ENCODE measurements around the gene HSD17B7. TPM values are rescaled to one million over a fixed set of nuclear protein-coding genes. Genes with fewer than 3 reads are reported as not detected.
A peak's percentile ranks its signal among the peaks of the same experiment; 100 is the strongest.

Gene HSD17B7
- total RNA-seq, 6 donors from 2014 or later = 23.0 to 53.6 (median 33.7) TPM

GRCh38 chr1:162846256-162847212, 56.0 kb downstream of the HSD17B7 start:
- H3K9me3 ChIP-seq = no peaks in the 10 kb centered on the region
- no peak for DNase-seq
- no peak overlapping the region for H3K4me3 ChIP-seq
- no peak overlapping the region for H3K27ac ChIP-seq
- ATAC-seq (ENCODE audit: low FRiP score in 2 of 2) = no peak
- 86 to 91% methylated on average over 16 of the region's 16 CpGs for WGBS, 2 donors
- no peak for TF ChIP-seq EP300 (IDR thresholded peaks at IDR 0.05)
- TF ChIP-seq POLR2A (IDR thresholded peaks at IDR 0.05) = no peak
- no peak for TF ChIP-seq POLR2AphosphoS5 (IDR thresholded peaks at IDR 0.05)
- TF ChIP-seq, protein P1, sequence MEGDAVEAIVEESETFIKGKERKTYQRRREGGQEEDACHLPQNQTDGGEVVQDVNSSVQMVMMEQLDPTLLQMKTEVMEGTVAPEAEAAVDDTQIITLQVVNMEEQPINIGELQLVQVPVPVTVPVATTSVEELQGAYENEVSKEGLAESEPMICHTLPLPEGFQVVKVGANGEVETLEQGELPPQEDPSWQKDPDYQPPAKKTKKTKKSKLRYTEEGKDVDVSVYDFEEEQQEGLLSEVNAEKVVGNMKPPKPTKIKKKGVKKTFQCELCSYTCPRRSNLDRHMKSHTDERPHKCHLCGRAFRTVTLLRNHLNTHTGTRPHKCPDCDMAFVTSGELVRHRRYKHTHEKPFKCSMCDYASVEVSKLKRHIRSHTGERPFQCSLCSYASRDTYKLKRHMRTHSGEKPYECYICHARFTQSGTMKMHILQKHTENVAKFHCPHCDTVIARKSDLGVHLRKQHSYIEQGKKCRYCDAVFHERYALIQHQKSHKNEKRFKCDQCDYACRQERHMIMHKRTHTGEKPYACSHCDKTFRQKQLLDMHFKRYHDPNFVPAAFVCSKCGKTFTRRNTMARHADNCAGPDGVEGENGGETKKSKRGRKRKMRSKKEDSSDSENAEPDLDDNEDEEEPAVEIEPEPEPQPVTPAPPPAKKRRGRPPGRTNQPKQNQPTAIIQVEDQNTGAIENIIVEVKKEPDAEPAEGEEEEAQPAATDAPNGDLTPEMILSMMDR (IDR thresholded peaks at IDR 0.05) = no peak
- no peaks in the 10 kb centered on the region for H3K36me3 ChIP-seq
- no peaks in the 10 kb centered on the region for H3K4me1 ChIP-seq
- H3K27me3 ChIP-seq = no peaks in the 10 kb centered on the region

GRCh38 chr1:162847839-162848453, 57.4 kb downstream of the HSD17B7 start:
- 10 to 12% methylated on average over 3 of the region's 3 CpGs for WGBS, 2 donors
- peak in 1 of 2 donors; percentile 76 for ATAC-seq (ENCODE audit: low FRiP score in 2 of 2)
- no peak for TF ChIP-seq POLR2AphosphoS5 (IDR thresholded peaks at IDR 0.05)
- TF ChIP-seq EP300 (IDR thresholded peaks at IDR 0.05) = no peak
- TF ChIP-seq, protein P1 (IDR thresholded peaks at IDR 0.05) = peak; percentile 63 to 95 (median 76)

DNA sequence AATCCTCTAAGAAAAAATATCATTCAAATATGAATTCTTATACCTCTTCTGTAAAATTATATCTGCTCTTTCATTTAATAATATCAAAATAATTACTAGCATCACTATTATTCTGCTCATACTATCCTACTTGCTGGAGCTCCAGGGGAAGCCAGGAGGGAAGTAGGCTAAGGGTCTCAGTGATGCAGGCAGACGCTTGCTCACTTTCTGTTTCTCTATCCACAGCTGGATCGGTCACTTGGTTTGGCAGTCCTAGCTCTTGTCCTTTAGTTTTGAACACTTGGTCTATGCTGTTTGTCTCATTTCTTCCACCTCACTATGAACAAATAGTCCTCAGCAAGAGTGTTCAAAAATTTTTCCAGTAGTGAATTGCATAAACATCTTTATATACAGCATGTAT, 59.2 kb downstream of the HSD17B7 start:
- H3K27me3 ChIP-seq = no peaks in the 10 kb centered on the region
- ATAC-seq (ENCODE audit: low FRiP score in 2 of 2) (no peak), DNase-seq (no peak)
- TF ChIP-seq POLR2A (IDR thresholded peaks at IDR 0.05) = no peak
- TF ChIP-seq, protein P1 (IDR thresholded peaks at IDR 0.05) = no peak
- TF ChIP-seq EP300 (IDR thresholded peaks at IDR 0.05) = no peak
- TF ChIP-seq POLR2AphosphoS5 (IDR thresholded peaks at IDR 0.05) = no peak
- no peaks in the 10 kb centered on the region for H3K36me3 ChIP-seq
- 69 to 74% methylated on average over 2 of the region's 2 CpGs for WGBS, 2 donors
- no peak overlapping the region for H3K4me3 ChIP-seq
- H3K4me1 ChIP-seq = peaks cover 0 to 3% (median 0%) of the 10 kb centered on the region in 4 donors
- no peaks in the 10 kb centered on the region for H3K9me3 ChIP-seq
- H3K27ac ChIP-seq = no peak overlapping the region

More at GRCh38 chr1:162847839-162848453, 57.4 kb downstream of the HSD17B7 start:
- H3K36me3 ChIP-seq = no peaks in the 10 kb centered on the region
- H3K27ac ChIP-seq = no peak overlapping the region
- H3K4me1 ChIP-seq = no peaks in the 10 kb centered on the region
- no peaks in the 10 kb centered on the region for H3K27me3 ChIP-seq
- no peak overlapping the region for H3K4me3 ChIP-seq
- peak in 1 of 2 donors; percentile 76 for DNase-seq
- H3K9me3 ChIP-seq = no peaks in the 10 kb centered on the region

GRCh38 chr1:162851341-162851740, 60.8 kb downstream of the HSD17B7 start:
- 89 to 100% methylated on average over 1 of the region's 1 CpG for WGBS, 2 donors
- no peak for DNase-seq
- H3K36me3 ChIP-seq = no peaks in the 10 kb centered on the region
- TF ChIP-seq EP300 (IDR thresholded peaks at IDR 0.05) = no peak
- H3K9me3 ChIP-seq = no peaks in the 10 kb centered on the region
- H3K27ac ChIP-seq = no peak overlapping the region
- H3K4me3 ChIP-seq = no peak overlapping the region
- peaks cover 0 to 3% (median 0%) of the 10 kb centered on the region in 4 donors for H3K4me1 ChIP-seq
- ATAC-seq (ENCODE audit: low FRiP score in 2 of 2) = no peak
- H3K27me3 ChIP-seq = no peaks in the 10 kb centered on the region

DNA sequence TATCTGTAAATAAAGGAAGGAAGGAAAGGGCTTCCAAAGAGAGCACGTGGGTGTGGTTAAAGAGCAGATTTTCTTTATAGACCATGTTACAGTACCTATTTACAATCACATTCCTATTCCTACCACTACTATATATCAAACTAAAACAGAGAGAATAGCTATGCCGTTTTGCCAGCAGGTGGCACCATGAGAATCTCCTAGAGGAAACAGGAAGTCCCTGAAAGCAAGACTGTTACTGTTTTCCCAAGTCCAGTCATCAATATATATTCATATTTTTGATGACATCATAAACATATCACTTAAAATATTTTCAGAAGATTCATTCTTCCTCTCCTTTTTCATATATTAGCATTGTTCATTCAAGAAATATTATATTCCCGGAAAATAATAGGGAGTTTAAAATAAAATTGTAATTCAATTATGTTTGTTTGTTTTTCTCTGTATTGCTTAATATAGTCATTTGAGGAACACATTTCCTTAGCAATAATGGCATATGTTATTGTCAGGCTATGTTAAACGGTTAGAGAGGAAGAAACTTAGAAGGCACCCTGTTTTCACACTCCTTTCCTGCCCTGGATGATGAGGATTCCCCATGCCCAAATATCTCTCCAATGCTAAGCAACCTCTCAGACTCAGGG, 63.9 kb downstream of the HSD17B7 start:
- no peaks in the 10 kb centered on the region for H3K9me3 ChIP-seq
- TF ChIP-seq POLR2AphosphoS5 (IDR thresholded peaks at IDR 0.05) (no peak), POLR2A (IDR thresholded peaks at IDR 0.05) (no peak), EP300 (IDR thresholded peaks at IDR 0.05) (no peak)
- TF ChIP-seq, protein P1 (IDR thresholded peaks at IDR 0.05) = peak; percentile 30 to 74 (median 60)
- WGBS, 2 donors = 24 to 28% methylated on average over 4 of the region's 4 CpGs
- DNase-seq = peak in 1 of 2 donors; percentile 52
- peaks cover 0 to 3% (median 0%) of the 10 kb centered on the region in 4 donors for H3K4me1 ChIP-seq
- no peak overlapping the region for H3K4me3 ChIP-seq
- no peak overlapping the region for H3K27ac ChIP-seq
- peak in 1 of 2 donors; percentile 82 for ATAC-seq (ENCODE audit: low FRiP score in 2 of 2)
- no peaks in the 10 kb centered on the region for H3K36me3 ChIP-seq
- no peaks in the 10 kb centered on the region for H3K27me3 ChIP-seq

Measured in upper lobe of left lung (tissue), 6 donors.